ENCODE results near the gene TBKBP1.

DNA sequence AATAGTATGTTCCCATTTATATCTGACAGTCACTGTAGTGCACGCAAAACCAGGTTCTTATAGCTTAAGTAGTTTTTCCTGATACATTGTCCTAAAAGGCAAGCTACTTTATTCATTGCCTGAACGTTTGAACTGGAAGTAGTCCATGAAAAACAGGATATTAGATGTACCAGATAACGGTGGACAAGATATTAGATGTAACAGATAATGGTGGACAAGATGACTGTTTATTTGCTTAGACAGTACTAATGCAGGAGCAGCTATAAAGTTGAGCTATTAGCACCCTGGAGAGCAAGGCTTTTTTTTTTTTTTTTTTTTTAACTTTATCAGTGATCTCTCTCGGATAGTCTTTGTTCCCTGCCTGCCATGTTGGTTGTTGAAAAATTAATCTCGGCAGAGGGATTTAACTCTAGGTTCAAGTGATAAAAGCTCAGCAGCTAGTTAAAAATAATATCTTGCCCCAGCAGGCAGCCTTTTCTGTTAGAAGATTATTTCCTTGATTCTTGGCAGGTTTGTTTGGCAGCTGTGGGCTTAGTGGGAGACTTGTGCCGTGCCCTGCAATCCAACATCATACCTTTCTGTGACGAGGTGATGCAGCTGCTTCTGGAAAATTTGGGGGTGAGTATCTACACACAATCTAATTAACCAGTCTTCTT is 17.3 kb upstream of the TBKBP1 start:
- no peak for TF ChIP-seq POLR2A (IDR thresholded peaks at IDR 0.05)
- TF ChIP-seq, protein P1, sequence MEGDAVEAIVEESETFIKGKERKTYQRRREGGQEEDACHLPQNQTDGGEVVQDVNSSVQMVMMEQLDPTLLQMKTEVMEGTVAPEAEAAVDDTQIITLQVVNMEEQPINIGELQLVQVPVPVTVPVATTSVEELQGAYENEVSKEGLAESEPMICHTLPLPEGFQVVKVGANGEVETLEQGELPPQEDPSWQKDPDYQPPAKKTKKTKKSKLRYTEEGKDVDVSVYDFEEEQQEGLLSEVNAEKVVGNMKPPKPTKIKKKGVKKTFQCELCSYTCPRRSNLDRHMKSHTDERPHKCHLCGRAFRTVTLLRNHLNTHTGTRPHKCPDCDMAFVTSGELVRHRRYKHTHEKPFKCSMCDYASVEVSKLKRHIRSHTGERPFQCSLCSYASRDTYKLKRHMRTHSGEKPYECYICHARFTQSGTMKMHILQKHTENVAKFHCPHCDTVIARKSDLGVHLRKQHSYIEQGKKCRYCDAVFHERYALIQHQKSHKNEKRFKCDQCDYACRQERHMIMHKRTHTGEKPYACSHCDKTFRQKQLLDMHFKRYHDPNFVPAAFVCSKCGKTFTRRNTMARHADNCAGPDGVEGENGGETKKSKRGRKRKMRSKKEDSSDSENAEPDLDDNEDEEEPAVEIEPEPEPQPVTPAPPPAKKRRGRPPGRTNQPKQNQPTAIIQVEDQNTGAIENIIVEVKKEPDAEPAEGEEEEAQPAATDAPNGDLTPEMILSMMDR (IDR thresholded peaks at IDR 0.05), result no peak

Data from ovary (tissue), 3 donors.